GM21367 (cell line): Measurements from ENCODE around the gene DRAM2.

Experiments
- ATAC-seq: cut with Tn5 transposase; IDR thresholded peaks from one replicate; pipeline ENCODE4 v1.9.1; 2021; ENCODE audit not compliant: unreplicated experiment

The DRAM2 gene

DNA sequence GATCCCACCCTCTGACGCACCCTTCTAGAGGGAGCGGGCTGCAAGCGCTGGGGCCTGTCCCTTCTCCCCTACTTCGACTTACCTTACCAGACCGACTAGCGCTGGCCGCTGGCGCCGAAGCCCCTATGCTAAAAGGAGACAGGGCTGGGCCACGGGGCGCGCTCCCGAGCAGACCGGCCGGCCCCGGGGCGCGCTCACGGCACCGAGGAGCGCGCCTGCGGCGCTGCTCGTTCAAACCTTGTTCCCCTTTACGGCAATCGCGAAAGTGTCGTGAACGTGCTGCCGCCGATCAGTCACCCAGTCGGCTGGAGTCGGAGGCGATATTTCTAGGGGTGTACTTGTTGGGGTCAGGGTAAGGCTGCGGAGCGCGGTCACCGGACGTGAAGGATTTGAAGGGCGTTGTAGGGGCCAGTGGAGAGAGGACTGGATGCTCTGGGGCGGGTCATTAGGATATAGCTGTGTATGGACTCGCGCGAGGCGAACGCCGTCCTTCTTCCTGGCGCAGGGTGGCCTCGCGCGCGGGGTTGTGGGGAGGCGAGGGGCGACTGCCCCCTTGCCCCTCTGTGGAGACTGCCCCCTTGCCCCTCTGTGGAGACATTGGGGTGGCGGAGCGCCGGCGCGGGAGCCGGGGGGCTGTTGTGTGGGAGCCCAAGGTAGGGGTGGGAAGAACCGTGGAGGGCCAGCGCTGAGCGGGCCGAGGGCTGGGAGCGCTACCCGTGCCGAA lies at the start of gene DRAM2, which contains the start of gene CEPT1:
Gene DRAM2, minus strand, starts transcription at position 138 of the 724 bp plus-strand sequence. CDS start 8,539 bp downstream, outside the sequence.
Gene CEPT1, plus strand, starts transcription at position 268 of the 724 bp plus-strand sequence. CDS start 7,492 bp downstream, outside the sequence.
- ATAC-seq, result peak; percentile 62

DNA sequence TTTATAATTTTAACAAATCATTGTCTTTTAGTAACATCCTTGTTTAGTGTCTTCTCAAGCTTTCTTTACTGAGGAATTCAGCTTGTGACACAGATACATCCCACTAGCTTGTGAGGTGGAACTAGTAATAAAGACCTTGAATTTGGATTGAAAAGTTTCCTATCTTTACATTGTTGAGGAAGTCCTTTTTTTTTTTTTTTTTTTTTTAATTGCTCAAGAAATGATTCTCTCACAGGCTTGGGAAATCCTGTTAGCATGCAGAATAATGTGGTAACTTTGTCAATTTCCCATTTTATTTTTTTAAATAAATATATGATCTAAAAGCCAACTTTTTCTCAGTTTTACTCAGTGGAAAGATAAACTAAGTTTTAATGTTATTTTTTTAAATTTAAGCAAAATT lies 44.8 kb upstream of the DRAM2 start:
- ATAC-seq, result no peak

DNA sequence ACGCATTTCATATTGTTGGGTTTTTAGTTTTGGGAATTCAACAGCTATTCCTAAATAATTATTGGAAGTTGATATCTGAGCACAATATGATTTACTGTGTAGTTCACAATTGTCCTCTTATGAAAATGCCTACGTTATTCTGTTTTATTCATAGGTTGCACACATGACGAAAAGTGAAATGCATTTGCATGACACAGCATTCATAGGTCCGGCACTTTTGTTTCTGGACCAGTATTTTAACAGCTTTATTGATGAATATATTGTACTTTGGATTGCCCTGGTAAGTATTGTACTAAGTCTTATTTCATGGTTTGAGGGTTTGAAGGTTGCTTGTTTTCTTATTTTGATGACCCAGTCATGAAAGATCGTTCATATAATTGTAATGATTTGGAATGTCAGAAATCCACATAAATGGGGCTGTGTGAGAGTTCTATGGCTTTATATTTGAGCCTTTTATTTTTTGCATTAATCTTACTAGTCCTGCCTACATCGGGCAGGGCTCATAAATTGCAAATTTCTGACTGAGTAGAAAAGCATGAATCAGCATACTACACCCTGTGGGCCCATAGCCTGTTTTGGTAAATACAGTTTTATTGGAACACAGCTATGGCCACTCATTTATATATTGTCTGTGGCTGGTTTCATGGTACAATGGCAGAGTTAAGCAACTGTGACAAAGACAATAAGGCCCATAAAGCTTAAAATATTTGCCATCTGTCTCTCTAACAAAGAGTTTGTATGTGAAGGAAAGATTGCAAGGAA lies 43.6 kb upstream of the DRAM2 start:
- no peak for ATAC-seq

DNA sequence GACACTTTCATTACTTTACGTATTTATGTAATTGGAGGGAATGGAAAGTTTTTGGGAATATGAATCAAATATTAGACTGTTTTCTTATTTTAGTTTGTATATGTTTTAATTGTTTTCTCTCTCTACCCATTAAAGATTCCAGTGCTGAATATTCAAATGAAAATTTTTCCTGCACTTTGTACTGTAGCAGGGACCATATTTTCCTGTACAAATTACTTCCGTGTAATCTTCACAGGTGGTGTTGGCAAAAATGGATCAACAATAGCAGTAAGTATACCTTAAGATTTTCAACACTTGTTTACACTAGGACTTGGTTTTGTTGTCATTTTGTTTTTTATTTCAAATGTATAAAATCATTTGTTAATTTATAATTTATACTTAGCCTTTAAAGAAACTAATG lies 42.2 kb upstream of the DRAM2 start:
- no peak for ATAC-seq

DNA sequence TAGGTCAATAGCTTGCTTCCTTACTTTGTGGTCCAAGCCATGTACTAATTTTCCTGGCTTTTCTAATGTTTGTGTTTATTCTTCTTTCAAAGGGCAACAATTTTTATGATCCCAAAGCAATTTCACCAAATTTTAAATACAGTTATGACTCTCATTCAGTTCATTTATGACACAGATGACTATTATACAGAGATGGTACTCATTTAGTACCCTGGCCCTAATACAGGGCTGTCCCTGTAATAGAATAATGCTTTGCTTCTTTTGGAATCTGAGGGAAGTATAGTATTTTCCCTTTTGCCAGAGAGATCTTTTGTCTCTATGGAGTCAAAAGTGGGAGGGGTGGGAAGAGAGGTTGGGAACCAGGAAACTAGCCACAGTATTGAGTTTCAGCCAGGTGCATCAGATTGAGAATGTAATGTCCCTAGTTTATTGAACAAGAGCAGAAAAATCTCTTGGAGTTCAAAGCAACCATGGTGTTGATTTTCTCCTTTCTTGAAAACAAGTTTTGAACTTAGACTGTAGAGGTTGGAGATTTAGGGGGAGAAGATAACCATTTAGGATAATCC lies 40.2 kb upstream of the DRAM2 start:
- no peak for ATAC-seq

DNA sequence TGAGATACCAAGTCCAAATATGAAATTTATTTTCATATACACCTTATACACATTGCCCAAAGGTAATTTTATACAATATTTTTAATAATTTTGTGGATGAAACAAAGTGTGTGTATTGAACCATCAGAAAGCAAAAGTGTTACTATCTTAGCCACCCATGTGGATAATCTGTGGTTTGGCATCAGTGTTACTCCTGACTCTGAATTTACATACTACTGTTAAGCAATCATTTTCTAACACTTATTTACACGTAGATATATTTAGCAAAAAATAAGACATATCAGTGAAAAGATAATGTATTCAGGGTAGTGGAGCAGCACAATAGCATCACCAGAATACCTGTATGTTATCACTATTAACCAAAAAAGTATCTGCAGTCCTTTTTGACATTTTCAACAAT lies 36.8 kb upstream of the DRAM2 start:
- no peak for ATAC-seq

DNA sequence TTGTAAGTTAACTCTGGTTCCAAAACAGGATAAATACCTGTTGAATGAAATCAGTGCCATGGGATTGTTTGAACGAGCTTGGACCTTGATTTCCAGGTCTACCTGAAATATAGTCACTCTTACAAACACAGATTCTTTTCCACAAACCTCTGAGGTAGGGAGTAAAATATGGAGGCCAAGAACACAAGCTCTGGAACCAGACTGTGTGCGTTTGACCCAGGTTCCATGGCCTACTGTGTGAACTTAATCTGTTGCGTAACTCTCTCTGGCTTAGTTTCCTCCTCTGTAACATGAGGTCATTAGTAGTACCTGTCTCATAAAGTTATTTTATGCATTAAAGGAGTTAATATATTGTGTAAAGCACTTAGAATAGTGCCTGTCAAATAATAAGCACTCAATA lies 35.5 kb upstream of the DRAM2 start:
- ATAC-seq, result no peak

DNA sequence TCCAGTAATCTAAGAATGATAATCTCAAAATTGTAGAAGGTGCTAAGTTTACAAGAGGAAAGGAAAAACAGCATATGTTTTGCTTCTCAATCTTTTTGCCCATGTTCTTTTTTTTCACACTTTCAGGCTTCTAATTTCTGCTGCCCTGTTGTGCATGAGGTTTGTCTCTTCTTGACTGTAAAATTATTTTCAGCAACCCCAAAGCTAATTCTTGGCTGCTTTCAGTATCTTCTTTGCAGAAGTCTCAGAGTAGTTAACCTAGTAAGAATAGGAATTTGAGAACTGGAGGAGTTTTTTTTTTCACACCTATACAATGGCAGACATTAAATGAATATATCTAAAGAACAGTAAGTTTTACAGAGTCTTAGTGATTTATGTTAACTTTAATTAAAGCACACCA lies 34.2 kb upstream of the DRAM2 start:
- ATAC-seq, result no peak

DNA sequence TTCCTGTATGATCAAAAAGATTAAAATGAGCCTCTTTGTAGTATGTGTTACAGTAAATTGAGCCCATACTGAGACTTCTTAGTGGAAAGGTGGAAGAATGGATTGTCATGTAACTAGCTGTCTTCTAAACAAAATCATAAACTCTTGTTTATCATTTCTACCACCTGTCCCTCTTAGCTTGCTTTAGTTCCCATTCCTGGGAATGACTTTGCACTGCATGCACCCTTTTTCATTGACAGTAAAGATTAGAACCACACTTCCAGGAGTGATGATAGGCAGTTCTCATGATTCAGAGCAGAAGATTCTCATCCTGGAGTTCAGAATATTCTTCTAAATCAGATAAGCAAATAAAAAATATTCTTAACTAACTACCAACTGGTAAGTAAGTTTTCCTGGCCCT lies 32.6 kb upstream of the DRAM2 start:
- ATAC-seq, result no peak

DNA sequence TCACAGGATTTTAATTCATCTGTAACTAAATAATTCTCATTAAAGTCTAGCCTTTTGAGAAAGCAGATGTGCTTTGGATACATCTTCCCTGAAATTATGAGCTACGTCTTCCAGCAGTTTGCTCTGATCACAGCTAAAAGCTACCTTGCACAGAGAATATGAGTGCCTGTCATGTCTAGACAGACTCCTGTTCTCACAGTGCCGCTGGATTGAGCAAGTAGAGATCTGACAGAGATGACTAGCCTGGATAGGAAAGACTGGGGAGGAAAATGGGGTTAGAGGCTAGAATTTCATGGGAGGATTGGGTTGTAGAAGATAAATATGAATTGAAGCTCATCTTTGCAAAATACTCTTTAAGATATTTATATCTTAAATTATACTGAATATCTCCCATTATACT lies 24.3 kb upstream of the DRAM2 start:
- no peak for ATAC-seq

DNA sequence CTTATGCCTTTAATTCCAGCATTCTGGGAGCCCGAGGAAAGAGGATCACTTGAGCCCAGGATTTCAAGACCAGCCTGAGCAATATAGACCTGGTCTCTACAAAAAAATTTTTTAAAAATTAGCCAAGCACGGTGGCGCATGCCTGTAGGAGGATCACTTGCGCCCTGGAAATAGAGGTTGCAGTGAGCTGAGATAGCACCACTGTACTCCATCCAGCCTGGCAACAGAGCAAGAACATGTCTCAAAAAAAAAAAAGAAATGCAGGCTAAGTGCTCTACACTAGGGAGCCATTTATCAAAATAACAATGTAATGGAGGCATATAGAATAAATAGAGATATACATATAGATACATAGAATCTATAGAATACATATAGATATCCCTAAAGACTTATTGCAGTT lies 23.5 kb upstream of the DRAM2 start:
- no peak for ATAC-seq

DNA sequence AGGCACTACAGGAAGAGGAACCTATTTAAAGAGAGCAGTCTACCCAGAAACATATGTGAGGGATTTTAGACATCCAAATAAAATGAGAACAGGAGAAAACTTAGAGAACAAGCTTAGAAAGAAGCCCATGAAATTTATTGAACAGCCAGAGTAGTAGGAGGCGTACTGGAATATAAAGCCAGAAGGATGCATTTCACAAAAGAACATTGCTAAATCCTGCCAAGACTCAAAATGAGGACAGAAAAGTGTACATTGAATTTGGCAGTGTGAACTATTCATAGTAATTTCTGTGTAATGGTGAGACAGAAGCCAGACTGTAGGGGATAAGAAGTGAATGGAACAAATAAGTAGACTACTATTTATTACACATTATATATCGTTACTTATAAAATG lies 22.6 kb upstream of the DRAM2 start:
- ATAC-seq, result no peak

DNA sequence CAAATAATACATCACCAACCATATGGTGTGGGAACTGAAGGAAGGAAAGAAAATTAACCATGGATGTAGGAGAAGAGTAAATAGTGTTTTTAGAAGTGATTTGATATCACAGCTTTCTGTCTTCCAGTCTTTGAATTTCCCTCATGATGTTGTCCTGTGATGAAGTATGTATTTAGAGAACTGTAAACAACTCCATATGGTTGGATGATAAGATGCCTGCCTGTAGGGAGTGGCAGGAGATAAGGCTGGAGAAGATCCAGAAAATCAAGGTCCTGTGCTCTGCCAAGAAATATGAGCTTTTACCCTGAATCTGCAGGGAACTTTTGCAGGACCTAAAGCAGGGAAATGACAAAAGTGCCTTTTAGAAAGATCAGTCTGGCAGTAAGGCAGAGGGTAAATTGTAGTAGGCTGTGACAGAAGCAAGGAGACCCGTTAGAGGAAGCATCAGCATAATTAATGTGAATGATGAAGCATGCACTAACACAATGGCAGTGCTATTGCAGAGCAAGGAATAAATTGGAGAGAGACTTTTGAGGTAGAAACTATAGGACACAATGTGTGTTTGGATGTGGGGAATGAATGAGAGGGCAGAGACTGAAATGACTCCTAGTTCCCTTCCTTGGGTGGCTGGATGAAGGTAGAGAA lies 22.1 kb upstream of the DRAM2 start:
- no peak for ATAC-seq

DNA sequence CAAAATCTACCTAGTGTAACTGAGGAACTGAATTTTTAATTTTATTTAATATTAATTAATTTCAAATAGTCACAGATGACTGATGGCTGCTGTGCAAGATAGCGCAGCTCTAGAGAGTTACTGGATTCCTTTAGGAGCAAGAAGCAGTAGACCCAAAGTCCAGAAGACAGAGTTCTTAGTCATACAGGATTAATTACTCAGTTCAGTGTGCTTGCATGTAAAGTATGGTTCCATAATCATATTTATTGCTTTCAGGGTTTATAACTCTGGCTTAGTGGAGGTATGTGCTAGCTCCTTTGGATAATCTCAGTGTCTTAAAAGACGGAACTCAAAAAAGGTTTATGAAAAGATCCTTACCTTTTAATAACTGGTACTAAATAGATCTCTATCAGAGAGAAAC lies 17.5 kb upstream of the DRAM2 start:
- ATAC-seq, result no peak

DNA sequence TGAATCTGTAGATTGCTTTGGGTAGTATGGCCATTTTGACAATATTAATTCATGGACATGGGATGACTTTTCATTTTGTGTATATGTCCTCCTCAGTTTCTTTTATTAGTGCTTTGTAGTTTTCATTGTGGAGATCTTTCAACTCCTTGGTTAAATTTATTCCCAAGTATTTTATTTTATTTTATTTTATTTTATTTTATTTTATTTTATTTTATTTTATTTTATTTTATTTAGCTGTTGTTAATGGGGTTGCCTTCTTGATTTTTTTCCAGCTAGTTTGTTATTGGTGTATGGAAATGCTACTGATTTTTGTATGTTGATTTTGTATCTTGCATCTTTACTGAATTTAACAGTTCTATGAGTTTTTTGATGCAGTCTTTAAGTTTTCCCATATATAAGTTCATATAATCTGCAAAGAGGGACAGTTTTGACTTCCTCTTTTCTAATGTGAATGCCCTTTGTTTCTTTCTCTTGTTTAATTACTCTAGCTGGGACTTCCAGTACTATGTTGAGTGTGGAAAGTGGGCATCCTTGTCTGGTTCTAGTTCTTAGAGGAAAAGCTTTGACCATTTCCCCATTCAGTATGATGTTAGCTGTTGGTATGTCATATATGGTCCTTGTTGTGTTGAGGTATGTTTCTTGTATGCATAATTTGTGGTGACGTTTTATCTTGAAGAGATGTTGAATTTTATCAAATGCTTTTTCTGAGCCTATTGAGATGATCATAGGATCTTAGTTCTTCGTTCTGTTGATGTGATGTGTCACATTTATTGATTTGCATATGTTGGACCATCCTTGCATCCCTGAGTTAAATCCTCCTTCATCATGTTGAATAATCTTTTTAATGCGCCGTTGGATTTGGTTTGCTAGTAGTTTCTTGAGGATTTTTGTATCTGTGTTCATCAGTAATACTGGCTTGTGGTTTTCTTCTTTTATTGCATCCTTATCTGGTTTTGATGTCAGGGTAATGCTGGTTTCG lies 14.4 kb upstream of the DRAM2 start:
- ATAC-seq, result no peak

DNA sequence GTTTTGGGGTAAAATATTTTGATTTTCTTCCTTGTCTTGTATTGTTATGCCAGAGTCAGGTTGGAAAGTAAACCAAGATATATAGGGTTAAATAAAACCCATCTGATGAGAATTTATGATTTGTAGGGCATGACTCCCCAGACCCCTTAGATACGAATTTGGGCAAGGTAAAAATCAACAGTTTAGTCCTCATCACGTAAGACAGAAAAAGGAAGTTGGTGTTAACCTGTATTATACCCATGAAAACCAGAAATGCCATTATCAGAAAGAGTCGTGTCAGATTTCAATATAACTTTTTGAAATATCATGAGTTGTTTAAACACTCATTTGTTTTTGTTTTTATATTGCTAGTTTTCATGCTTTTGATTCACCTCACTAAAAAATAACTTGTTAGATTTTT lies 11.9 kb upstream of the DRAM2 start:
- ATAC-seq, result no peak

DNA sequence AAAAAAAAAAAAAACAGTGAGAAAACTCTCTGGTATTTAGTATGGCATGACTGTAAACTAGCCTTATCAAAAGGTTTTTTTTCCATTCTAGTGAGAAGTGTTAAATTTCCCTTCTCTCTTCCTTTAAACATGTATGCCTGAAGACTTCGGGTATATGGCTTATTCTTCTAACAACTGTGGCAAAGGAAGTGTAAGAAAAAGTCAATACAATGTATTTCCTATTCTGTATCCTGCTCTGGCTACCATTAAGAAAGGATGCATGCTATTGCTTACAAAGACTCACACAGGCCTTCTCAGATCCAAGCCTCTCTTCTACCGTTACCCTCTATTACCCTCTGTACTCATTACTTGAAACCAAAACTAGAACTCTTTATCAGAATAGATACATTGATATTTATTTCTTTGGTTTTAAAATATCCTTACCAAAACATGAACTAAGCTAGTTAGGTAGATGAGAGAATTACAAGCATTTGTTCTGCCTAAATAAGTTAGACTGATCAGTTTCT lies 8.5 kb upstream of the DRAM2 start:
- ATAC-seq, result no peak

DNA sequence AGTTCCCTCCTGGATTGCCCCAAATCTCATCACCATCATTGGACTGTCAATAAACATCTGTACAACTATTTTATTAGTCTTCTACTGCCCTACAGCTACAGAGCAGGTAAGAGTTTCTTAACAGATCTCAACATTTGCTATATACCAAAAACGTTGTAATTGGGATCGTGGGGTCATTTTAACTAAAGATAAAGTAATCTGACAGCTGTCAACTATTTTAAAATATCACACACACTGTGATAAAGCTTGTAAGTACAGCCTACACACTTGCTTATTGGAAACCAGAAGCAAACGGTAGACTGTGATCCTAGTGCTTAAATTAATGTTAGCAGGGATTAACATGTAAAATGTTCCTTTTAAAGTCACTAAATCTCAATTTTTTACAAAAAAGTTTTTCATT lies 8.1 kb upstream of the DRAM2 start:
- ATAC-seq, result no peak

DNA sequence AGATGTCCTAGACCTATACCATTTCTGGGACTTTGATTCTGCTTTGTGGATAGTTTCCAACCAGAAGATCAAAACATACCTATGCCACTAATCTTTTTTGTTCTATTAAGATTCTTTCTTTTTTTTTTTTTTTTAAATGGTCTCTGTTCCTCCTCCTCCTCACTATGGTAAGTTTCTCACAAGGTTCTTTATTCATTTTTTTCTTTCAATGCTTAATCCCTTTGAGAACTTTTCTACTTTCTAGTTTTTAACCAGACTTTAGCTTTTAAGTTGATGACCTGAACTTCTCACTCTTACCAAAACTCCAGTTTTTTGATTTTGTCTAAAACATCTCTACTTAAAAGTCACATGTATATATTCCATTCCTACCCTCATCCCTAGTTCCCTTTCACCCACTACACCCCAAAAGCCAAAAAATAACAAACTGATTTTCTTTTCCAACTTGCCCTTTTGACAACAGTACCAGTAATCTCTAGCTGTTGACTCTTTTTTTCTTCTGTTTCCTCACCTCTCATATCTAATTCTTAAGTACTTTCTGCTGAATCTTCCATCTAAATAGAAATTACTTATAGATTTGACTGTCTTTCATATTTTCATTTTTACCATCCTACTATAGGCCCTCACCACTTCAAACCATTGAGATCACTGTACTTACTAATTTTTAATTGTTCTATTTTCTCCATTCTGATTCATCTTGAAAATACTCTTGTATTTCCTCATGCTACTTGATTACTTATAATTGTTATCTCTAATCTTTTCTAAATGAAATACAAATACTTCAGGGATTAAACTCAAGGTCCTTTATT lies 6.3 kb upstream of the DRAM2 start:
- ATAC-seq, result no peak
